Epithelial cell of prostate (primary cell): ENCODE measurements around the gene PDE1A.

Source experiments
- DNase-seq: peaks from one replicate; pipeline ENCODE4 v3.0.0-alpha.2; 2011; ENCODE audit warnings: low read depth, low spot score
- H3K27ac ChIP-seq: fragments of 450-650 bp; 2 replicates; pipeline ENCODE4 v1.5.1; 2017; ENCODE audit warnings: mild to moderate bottlenecking

The PDE1A gene

DNA sequence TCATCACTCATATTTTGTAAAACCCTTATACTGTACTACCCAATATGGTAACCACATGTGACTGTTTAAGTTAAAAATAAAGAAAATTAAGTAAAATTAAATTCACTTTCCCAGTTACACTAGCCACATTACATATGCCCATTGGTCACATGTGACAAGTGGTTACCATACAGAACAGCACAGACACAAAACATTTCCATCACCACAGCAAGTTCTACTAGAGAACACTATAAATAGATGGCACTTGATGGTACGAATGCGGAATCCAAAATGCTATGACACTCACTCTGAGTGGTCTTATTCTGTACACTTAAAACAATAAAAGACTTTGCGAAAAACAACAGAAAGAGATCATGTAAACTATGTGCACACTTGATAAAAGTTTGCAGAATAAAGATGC, 202.2 kb downstream of the PDE1A start:
- H3K27ac ChIP-seq = no peak overlapping the region
- DNase-seq = no peak

DNA sequence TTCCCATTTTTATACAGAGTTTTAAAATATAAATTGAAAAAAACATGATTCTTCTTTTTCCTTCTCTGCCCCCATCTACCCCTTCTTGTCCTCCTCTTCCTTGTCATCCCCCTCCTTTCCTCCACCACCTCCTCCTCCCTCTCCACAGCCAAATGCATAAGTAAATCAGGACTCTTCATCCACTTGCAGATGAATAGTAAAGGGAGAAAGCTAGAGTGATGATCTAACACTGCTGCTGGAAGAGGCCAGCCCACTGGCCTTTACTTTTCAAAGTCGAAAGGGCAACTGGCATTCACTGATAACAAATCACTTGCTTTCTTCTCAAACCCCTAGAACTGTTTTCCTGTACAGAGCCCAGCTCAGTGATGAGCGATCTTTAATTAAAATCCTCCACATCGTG, 205.8 kb downstream of the PDE1A start:
- no peak for DNase-seq
- H3K27ac ChIP-seq = no peak overlapping the region

DNA sequence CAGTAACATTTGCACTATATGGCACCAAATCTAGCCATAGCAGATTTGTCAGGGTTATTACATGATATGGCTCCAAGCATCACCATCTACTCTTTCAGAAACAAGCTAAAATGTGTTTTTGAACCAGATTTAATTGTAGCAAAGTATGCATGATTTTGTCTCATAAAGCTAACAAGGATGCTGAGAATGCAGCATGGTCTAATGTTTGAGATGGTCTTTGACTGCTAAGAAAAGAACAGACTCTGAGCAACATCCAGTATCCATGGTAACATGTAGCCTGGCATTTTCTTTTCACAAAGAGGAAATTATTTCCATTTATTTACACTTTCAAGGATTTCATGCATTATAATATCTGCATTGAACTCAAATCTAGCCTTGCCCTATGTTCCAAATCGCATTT, 206.5 kb downstream of the PDE1A start:
- DNase-seq = no peak
- H3K27ac ChIP-seq = no peak overlapping the region

DNA sequence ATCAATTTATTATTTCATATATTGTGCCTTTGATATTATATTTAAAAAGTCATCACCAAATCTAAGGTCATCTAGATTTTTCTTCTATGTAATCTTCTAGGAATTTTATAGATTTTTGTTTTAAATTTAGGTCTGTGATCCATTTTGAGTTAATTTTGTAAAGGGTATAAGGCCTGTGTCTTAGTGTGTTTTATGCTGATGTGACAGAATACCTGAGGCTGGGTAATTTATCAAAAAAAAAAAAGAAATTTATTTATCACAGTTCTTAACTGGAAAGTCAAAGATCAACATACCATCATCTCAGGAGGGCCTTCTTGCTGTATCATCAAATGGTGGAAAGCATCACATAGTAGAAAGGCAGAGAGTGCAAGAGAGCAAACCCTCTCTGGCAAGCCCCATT, 216.2 kb downstream of the PDE1A start:
- no peak for DNase-seq
- H3K27ac ChIP-seq = no peak overlapping the region

DNA sequence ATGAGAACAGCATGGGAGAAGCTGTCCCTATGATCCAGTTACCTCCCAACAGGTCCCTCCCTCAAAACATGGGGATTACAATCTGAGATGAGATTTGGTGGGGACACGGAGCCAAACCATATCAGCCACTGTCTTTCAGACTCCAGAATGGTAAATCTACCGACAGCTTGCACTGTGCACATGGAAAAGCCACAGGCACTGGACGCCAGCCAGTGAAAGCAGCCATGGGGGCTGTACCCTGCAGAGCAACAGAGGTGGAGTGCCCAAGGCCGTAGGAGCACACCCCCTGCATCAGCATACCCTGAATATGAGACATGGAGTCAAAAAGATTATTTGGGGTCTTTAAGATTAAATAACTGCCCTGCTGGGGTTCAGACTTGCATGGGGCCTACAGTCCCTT, 218.4 kb downstream of the PDE1A start:
- no peak overlapping the region for H3K27ac ChIP-seq
- no peak for DNase-seq

DNA sequence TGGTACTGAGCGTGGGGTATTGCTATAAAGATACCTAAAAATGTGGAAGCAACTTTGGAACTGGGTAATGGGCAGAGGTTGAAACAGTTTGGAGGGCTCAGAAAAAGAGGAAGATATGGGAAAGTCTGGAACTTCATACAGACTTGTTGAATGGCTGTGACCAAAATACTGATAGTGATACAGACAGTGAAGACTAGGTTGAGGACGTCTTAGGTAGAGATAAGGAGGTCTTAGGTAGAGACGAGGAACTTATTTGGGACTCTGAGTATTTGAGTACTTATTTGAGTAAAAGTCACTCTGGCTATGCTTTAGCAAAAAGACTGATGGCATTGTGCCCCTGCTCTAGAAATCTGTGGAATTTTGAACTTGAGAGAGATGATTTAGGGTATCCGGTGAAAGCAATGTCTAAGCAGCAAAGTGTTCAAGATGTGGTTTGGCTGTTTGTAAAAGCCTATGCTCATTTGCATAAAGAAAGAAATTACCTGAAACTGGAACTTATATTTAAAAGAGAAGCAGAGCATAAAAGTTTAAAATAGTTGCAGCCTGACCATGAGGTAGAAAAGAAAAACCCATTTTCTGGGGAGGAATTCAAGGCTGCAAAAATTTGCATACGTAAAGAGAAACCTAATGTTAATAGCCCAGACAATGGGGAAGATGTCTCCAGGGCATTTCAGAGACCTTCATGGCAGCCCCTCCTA, 219.6 kb downstream of the PDE1A start:
- DNase-seq = no peak
- no peak overlapping the region for H3K27ac ChIP-seq

DNA sequence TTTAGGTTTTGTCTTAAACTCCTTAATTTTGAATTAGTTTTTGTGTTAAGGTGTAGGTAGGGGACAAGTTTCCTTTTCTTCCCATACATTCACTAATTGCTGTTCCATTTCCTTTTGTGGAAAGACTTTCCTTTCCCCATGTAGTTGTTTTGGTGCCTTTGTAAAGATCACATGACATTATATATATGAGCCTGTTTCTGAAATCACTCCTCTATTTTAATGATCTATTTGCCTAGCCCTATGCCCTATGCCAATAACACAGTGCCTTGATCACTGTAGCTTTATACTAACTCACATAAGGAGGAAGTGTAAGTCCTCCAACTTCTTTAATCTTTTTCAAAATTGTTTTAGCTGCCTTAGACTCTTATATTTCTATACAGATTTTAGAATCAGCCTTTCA, 229.3 kb downstream of the PDE1A start:
- DNase-seq = no peak
- no peak overlapping the region for H3K27ac ChIP-seq

DNA sequence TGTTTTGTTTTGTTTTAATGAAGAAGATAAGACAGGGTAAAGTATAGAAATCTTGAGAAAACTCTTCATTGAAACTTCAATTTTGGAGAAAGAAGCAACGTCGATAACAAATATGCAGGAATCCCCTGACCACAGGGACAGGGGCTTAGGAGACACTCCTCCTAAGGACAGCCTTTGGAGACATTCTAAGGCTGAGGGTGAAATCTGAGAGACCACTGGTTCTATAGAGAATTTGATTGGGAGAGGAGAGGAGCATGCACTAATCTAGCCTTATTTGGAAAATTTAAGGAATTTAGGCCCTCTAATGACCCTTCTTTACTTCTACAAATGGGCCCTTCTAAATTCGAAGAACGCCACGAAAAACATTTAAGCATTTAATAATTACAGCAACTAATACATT, 233.5 kb downstream of the PDE1A start:
- H3K27ac ChIP-seq = no peak overlapping the region
- no peak for DNase-seq

DNA sequence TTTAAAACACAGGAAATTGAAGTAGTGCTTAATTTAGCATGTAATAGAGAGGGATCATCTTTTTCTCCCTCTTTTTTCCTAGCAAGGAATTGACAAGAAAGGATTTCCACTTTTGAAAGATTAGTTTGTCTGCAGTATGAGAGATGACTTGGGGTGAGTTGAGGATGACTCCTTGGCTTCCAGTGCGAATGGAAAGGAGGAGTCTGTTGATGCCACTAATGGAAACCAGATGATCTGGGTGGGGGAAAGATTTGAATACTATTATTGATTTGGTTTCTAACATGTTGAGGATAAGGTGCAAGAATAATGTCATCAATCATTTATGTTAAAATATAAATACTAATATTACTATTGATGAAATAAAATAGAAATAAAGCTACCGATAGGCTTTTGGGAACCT, 235.8 kb downstream of the PDE1A start:
- no peak overlapping the region for H3K27ac ChIP-seq
- no peak for DNase-seq

DNA sequence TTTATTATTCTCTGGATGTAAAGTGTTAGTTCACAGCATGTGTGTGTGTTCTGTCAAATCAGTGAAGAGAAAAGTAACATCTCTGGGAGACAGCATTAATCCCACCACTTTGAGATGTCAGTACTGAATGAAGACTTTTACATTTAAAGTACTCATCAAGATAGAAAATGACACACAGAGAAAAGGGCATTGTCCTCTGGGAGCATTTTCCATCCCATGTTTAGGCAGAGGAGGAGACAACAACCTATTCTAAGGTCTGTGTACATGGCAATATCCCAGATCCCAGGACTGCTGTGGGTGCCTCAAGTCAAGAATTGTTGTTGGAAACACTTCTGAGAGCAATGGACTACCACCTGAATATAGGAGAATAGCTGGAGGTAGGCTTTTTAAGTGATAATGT, 239.7 kb downstream of the PDE1A start:
- no peak overlapping the region for H3K27ac ChIP-seq
- no peak for DNase-seq

DNA sequence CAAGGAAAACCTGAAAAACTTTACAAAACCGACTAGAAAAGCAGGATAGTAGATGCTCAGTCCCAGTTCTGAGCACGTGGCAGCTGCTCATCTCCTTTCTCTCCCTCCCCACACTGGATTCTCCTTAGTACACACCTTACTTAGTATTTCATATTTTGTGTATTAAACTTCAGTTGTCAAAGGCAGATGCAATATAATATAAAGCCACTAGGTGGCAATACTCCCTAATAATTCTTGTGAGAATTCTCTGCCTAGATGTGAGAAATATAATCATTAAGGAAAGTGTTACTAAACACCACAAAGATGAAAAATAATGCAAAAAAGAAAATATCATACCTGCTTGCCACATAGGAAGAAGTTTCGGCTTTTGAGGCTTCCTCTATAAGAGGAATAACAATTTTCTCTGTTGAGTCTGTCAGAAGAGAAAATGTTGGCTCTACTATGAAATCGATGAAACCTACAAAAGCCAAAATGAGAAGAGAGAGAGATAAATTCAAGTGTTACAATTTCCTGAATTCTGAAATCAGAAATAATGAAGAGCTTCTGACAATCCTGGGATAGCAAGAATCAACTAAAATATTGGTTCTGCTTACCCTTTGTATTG, 240.6 kb downstream of the PDE1A start:
- no peak overlapping the region for H3K27ac ChIP-seq
- no peak for DNase-seq

DNA sequence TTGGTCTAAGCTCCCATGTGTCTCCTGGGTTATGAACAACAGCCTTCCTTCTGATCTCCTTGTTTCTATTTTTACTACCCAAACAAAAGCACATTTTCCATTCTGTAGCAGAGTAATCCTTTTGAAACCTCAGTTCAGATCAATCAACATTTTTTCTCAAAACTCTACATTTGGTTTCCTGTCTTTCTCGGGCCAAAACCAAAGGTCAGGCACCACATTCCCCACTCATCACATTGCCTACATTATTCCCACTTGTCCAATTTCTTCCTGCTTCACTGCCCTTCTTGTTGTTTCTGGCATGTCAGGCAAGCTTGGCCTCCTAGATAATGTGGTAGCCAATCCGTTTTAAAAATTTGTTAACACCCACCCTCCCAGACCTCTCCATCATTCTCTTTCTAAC, 244.4 kb downstream of the PDE1A start:
- no peak for DNase-seq
- no peak overlapping the region for H3K27ac ChIP-seq

DNA sequence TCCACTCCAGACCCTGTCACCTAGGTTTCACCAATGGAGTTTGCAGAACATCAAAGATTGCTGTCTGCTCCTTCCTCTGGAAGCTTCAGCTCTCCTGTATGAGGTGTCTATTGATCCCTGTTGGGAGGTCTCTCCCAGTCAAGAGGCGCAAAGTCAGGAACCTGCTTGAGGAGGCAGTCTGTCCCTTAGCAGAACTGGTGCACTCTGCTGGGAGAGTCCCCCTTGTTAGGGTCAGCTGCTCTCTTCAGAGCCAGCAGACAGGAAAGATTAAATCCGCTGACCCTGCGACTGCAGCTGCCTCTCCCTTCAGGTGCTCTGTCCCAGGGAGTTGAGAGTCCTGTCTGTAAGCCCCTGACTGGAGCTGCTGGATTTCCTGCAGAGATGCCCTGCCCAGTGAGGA, 245.5 kb downstream of the PDE1A start:
- H3K27ac ChIP-seq = no peak overlapping the region
- no peak for DNase-seq

DNA sequence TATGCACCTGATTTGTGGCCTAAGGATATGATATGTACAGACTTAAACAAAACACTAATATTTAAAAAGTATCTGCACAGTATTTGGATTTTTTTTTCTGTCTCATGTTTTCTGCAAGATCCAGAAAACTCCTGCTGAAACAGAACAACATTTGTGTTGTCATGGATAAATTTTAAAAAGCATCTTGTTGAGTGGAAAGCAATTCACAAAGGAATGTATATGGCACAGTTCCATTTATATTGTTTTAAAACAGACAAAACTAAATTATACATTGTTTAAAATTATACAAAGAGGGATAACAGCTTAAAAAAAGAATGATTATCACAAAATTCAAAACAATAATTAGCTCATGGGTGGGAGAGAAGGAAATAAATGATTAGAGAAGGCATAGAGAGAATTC, 247.7 kb downstream of the PDE1A start:
- H3K27ac ChIP-seq = no peak overlapping the region
- DNase-seq = no peak

DNA sequence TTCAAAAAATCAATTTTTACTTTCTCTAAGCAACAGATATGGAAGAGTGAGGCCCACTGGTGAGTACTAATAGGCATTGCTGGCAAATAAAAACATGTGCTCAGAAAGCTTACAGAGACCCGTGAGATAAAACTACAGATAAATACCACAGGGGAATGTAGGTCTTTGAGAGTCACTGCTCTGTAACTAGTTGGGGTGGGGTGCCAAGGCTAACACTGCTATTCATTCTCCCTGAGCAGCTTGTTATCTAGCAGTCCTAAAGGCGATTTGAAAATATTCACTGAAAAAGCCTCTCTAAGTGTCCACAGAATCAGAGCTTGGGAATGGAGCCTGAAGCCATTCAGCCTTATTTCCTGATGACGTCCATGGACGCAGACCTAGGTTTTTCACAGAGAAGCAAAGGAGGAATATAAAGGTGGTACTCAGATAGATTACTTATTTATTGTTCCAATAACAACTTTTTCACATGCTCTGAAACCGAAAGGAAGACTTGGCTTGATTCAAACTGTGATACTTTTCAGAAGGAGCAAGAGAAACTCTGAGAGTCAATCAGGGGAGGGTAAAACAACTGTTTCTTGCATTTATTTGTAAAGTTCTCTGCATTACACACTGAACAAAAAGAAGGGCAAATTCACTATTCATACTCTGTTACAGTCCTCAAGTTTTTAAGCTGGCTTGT, 252.8 kb downstream of the PDE1A start:
- no peak overlapping the region for H3K27ac ChIP-seq
- no peak for DNase-seq

DNA sequence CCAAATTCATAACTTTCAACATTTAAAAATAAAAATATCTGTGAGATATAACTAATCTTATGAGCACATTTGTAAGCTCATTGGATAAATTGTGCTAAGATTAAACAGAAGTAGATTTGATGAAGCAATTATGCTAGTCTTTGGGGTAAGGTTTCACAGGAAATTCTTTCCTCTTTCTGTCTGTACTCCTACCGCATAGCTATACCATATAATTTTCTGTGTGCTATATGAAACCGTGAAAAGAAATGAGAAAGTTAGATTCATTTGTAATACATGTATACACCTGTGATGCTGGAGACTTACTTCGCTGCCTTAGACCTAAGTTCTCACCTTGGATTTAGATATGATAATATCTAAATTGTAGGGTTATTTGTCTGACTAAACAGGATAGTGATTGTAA, 256.5 kb downstream of the PDE1A start:
- H3K27ac ChIP-seq = no peak overlapping the region
- DNase-seq = no peak

DNA sequence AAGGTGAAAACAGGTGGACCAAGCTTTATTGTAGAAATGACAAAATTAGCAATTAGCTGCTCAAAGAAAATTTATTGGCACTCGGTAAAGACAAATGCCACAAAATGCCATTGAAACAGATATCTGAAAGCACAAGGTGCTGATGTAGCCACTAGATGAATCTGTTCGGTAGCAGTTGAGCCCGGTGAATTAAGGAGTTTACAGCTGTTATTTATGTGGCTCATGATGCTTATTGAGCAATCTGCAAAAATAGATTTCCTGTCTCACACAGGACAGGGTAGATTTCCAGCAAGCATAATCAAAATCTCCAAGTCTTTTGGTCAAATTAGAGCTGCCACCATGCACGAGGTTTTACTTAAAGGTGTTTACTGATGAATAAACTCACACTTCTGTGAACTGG, 259.0 kb downstream of the PDE1A start:
- DNase-seq = no peak
- H3K27ac ChIP-seq = no peak overlapping the region

DNA sequence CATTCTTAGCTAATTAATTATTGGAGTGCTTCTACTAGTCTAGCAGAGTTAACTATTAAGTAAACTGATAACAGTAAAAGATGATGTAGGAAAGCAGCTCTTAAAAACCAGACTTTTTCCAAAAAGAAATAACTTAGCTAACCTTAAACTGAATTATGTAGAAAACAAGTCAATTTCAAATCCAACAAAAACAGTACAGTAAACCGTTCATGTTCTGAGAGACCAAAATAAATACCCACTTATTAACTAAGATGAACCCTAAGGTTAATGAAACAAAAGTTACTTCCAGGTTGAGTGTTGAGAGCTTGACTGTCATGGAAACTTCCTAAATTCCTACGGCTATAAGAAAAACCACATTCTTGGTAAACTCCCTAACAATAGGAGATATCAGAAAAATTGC, 260.0 kb downstream of the PDE1A start:
- DNase-seq = no peak

DNA sequence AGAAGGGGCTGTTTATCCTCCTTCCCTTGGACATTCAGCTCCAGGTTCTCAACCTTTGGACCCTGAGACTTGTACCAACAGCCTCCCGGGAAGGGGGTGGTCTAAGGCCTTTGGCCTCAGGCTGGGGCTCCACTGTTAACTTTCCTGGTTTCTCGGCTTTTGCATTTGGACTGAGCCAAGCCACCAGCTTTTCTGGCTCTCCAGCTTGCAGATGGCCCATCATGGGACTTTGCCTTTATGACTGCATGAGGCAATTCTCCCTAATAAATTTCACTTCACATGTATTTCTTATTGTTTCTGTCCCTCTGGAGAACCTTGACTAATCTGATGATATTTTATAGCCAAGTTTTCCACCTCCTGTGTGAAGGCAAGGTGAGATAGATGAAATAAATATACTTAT, 260.4 kb downstream of the PDE1A start:
- no peak for DNase-seq
- H3K27ac ChIP-seq = no peak overlapping the region

More for the DNA sequence above, 260.0 kb downstream of the PDE1A start:
- H3K27ac ChIP-seq = no peak overlapping the region

DNA sequence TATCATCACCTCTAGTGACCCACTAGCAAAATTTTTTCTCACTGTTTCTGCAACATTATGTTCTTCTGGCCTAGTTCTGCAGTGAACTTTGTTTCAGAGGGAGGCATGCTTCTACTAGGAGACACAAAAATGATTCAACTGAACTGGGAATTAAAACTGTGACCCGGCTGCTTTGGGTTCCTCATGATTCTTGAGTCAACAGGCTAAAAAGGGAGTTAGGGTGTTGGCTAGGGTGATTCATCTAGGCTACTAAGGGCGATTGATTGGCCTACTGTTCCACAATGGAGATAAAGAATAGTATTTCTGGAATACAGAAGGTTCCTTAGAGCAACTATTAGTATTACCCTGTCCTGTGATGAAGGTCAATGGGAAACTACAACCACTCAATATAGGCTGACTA, 261.6 kb downstream of the PDE1A start:
- H3K27ac ChIP-seq = no peak overlapping the region
- DNase-seq = peak; percentile 12

DNA sequence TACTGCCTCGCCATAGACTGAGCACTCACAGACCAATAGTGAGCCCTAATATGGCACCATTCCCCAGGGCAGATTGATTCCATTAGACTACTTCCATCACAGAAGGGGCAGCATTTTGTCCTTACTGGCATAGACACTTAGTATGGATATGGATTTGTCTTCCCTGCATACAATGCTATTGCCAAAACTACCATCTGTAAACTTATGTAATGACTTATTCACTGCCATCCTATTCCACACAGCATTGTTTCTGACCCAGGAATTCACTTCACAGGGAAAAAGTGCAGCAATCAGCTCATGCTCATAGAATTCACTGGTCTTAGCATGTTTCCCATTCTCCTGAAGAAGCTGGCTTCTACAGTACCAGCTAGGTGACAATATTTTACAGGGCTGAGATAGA, 262.1 kb downstream of the PDE1A start:
- H3K27ac ChIP-seq = no peak overlapping the region
- no peak for DNase-seq

DNA sequence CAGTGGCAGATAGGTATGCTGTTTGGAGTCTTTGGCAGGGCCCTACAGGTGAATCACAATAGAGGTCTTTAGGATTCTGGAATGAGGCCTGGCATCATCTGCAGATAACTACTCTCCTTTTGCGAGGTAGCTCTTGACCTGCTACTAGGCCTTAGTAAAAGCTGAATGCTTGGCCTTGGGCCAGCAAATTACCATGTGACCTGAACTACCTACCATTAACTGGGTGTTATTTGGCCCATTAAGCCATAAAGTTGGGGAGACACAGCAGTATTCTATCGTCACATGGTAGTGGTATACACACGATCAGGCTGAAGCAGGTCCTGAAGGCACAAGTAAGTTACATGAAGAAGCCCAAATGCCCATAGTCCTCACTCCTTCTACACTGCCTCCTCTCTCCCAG, 263.0 kb downstream of the PDE1A start:
- no peak overlapping the region for H3K27ac ChIP-seq
- DNase-seq = no peak
